Measurements from ENCODE around the gene GOLGA6L1. TPM values are rescaled to one million over a fixed set of nuclear protein-coding genes. Genes with fewer than 3 reads are reported as not detected.
"Not testable (repeated sequence)": the region's sequence is repeated elsewhere in the genome, so short reads cannot be mapped to it uniquely, and the experiment has no call there.

GOLGA6L1 gene, protein sequence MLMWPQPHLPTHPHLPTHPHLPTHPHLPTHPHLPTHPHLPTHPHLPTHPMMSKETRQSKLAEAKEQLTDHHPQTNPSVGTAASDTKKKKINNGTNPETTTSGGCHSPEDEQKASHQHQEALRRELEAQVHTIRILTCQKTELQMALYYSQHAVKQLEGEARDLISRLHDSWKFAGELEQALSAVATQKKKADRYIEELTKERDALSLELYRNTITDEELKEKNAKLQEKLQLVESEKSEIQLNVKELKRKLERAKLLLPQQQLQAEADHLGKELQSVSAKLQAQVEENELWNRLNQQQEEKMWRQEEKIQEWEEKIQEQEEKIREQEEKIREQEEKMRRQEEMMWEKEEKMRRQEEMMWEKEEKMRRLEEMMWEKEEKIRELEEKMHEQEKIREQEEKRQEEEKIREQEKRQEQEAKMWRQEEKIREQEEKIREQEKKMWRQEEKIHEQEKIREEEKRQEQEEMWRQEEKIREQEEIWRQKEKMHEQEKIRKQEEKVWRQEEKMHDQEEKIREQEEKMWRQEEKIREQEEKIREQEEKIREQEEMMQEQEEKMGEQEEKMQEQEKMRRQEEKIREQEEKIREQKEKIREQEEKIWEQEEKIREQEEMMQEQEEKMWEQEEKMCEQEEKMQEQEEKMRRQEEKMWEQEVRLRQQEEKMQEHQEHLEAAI
- total RNA-seq (not detected), polyA plus RNA-seq (not detected)

DNA sequence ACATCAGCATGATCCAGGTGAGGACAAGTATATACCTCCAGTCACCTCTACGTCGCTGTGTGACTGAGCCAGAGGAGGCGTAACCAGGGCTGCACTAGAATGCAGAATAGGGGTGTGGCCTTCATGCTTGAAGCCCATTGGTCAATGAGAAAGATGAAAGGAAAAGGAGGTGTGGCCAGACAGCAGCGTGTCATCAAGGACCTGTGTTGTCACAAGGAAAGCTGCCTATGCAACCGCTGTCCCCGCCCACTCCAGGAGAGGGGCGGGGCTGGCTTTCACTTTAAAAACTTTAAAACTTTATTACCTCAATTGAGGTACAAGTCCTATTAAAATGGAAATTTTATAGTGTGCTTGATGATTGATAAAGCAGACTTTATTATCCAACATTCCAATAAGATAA, at the start of gene GOLGA6L1:
TSS of gene GOLGA6L1 (minus strand) at position 101 of the 400 bp plus-strand sequence. CDS start at position 10, 91 bp downstream.
- DNase-seq (ENCODE audit: extremely low spot score); H3K36me3 ChIP-seq (ENCODE audit: insufficient read depth); H3K4me1 ChIP-seq (ENCODE audit: insufficient read depth); H3K4me3 ChIP-seq (ENCODE audit: low read depth, low read length); H3K27ac ChIP-seq (ENCODE audit: low read depth): not testable (repeated sequence)
- WGBS = no CpG with 5 or more reads among the region's 7 CpGs

GRCh38 chr15:23181201-23181600, 44.6 kb upstream of the GOLGA6L1 start:
- not testable (repeated sequence) for H3K36me3 ChIP-seq (ENCODE audit: insufficient read depth); H3K4me1 ChIP-seq (ENCODE audit: insufficient read depth); DNase-seq (ENCODE audit: extremely low spot score); H3K4me3 ChIP-seq (ENCODE audit: low read depth, low read length); H3K27ac ChIP-seq (ENCODE audit: low read depth)
- WGBS = 88% methylated on average over 11 of the region's 11 CpGs

- H3K4me1 ChIP-seq (ENCODE audit: insufficient read depth); H3K4me3 ChIP-seq (ENCODE audit: low read depth, low read length); DNase-seq (ENCODE audit: extremely low spot score); H3K27ac ChIP-seq (ENCODE audit: low read depth); H3K36me3 ChIP-seq (ENCODE audit: insufficient read depth): not testable (repeated sequence)
- WGBS = 87% methylated on average over 16 of the region's 16 CpGs
Measured at GRCh38 chr15:23180547-23180927, 43.9 kb upstream of the GOLGA6L1 start.

GRCh38 chr15:23179768-23180546, 43.3 kb upstream of the GOLGA6L1 start:
- H3K4me3 ChIP-seq (ENCODE audit: low read depth, low read length); H3K36me3 ChIP-seq (ENCODE audit: insufficient read depth); H3K27ac ChIP-seq (ENCODE audit: low read depth); DNase-seq (ENCODE audit: extremely low spot score); H3K4me1 ChIP-seq (ENCODE audit: insufficient read depth): not testable (repeated sequence)
- 17% methylated on average over 53 of the region's 67 CpGs for WGBS

DNA sequence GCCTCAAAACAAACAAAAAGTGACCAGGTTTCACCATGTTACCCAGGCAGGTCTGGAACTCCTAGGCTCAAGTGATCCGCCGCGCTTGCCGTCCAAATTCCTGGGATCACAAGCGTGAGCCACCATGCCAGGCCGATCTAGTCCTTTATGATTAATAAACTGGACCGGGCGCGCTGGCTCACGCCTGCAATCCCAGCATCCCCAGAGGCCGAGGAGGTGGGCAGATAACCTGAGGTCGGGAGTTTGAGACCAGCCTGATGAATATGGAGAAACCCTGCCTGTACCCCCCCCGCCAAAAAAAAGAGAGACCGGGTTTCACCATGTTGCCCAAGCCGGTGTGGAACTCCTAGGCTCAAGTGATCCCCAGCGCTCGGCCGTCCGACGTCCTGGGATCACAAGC, 40.1 kb upstream of the GOLGA6L1 start:
- H3K4me3 ChIP-seq (ENCODE audit: low read depth, low read length); H3K4me1 ChIP-seq (ENCODE audit: insufficient read depth); DNase-seq (ENCODE audit: extremely low spot score); H3K27ac ChIP-seq (ENCODE audit: low read depth); H3K36me3 ChIP-seq (ENCODE audit: insufficient read depth): not testable (repeated sequence)
- 90% methylated on average over 17 of the region's 20 CpGs for WGBS

GRCh38 chr15:23175606-23176005, 39.0 kb upstream of the GOLGA6L1 start:
- not testable (repeated sequence) for H3K27ac ChIP-seq (ENCODE audit: low read depth); H3K4me1 ChIP-seq (ENCODE audit: insufficient read depth); H3K36me3 ChIP-seq (ENCODE audit: insufficient read depth); DNase-seq (ENCODE audit: extremely low spot score); H3K4me3 ChIP-seq (ENCODE audit: low read depth, low read length)
- 96% methylated on average over 17 of the region's 19 CpGs for WGBS

- H3K27ac ChIP-seq (ENCODE audit: low read depth); H3K36me3 ChIP-seq (ENCODE audit: insufficient read depth); H3K4me1 ChIP-seq (ENCODE audit: insufficient read depth); H3K4me3 ChIP-seq (ENCODE audit: low read depth, low read length); DNase-seq (ENCODE audit: extremely low spot score): not testable (repeated sequence)
- WGBS = 77% methylated on average over 6 of the region's 11 CpGs
Measured at GRCh38 chr15:23174609-23175140, 38.1 kb upstream of the GOLGA6L1 start.

DNA sequence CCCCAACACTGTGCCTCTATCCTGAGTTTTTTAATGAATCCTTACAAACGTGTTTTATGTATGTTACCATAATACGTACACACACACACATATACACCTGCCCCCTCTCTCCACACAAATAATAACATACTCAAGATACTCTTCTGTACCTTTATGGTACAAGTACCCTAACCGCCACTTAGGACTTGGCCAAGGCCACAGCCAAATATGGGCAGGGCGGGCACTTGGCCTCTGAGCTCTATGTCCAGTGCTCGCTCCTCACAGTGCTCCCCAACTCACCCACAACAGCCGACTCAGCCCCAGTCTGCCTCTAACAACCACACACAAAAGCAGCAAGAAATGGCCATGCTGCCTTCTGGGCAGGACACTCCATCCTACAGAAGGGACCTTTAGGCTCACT, 3.8 kb downstream of the GOLGA6L1 start:
- not testable (repeated sequence) for H3K27ac ChIP-seq (ENCODE audit: low read depth); DNase-seq (ENCODE audit: extremely low spot score); H3K4me3 ChIP-seq (ENCODE audit: low read depth, low read length); H3K4me1 ChIP-seq (ENCODE audit: insufficient read depth); H3K36me3 ChIP-seq (ENCODE audit: insufficient read depth)
- 92% methylated on average over 4 of the region's 6 CpGs for WGBS

GRCh38 chr15:23118208-23118607, 18.4 kb downstream of the GOLGA6L1 start:
- Histone ChIP-seq H3K36me3 (ENCODE audit: insufficient read depth) (no peaks in the 10 kb centered on the region), H3K4me1 (ENCODE audit: insufficient read depth) (no peaks in the 10 kb centered on the region), H3K27ac (ENCODE audit: low read depth) (no peak overlapping the region), H3K4me3 (ENCODE audit: low read depth, low read length) (no peak overlapping the region)
- DNase-seq (ENCODE audit: extremely low spot score) = no peak
- 61% methylated on average over 1 of the region's 1 CpG for WGBS

- Histone ChIP-seq H3K4me1 (ENCODE audit: insufficient read depth) (no peaks in the 10 kb centered on the region), H3K4me3 (ENCODE audit: low read depth, low read length) (no peak overlapping the region), H3K27ac (ENCODE audit: low read depth) (no peak overlapping the region), H3K36me3 (ENCODE audit: insufficient read depth) (no peaks in the 10 kb centered on the region)
- DNase-seq (ENCODE audit: extremely low spot score) = no peak
- 68% methylated on average over 1 of the region's 1 CpG for WGBS
Measured at GRCh38 chr15:23095796-23096195, 40.8 kb downstream of the GOLGA6L1 start.

- WGBS = 86% methylated on average over 1 of the region's 1 CpG
- Histone ChIP-seq H3K36me3 (ENCODE audit: insufficient read depth) (no peaks in the 10 kb centered on the region), H3K27ac (ENCODE audit: low read depth) (no peak overlapping the region), H3K4me3 (ENCODE audit: low read depth, low read length) (no peak overlapping the region), H3K4me1 (ENCODE audit: insufficient read depth) (no peaks in the 10 kb centered on the region)
- DNase-seq (ENCODE audit: extremely low spot score) = no peak
Measured at GRCh38 chr15:23083115-23083514, 53.5 kb downstream of the GOLGA6L1 start.

DNA sequence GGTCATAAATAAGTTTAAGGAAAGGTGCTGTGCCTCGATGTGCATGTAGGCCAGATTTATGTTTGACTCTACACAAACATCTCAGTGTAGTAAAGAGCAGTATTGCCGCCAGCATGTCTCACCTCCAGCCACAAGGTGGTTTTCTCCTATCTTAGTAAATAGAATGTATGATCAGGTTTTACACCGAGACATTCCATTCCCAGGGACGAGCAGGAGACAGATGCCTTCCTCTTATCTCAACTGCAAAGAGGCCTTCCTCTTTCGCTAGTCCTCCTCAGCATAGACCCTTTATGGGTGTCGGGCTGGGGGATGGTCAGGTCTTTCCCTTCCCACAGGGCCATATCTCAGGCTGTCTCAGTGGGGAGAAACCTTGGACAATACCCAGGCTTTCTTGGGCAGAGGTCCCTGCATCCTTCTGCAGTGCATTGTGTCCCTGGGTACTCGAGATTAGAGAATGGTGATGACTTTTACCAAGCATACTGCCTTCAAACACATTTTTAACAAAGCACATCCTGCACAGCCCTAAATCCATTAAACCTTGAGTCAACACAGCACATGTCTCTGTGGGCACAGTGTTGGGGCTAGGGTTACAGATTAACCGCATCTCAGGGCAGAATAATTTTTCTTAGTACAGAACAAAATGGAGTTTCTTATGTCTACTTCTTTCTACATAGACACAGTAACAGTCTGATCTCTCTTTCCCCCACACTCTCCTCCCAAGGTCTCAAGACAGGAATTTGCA, 54.5 kb downstream of the GOLGA6L1 start:
- H3K27ac ChIP-seq (ENCODE audit: low read depth); DNase-seq (ENCODE audit: extremely low spot score); H3K36me3 ChIP-seq (ENCODE audit: insufficient read depth); H3K4me1 ChIP-seq (ENCODE audit: insufficient read depth); H3K4me3 ChIP-seq (ENCODE audit: low read depth, low read length): not testable (repeated sequence)
- WGBS = 68% methylated on average over 8 of the region's 8 CpGs

DNA sequence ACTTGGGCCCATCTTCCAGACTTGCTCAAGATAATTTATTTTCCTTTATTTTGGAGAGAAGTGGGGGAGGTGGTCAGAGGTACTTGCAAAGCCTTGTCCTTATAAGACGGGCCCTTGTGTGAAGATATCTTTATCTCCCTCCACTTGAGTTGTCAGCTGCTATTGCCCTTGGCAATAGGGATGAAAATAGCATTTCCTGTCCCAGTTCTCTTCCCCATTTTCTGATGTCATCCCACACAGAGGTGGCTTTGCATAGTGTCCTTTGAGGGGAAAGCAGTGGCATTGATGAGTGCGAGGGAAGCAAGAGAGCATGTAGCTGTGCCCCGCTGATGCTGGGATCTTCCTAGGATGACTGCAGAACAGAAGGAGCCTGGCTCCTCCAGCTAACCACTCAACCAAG, 55.4 kb downstream of the GOLGA6L1 start:
- 76% methylated on average over 3 of the region's 3 CpGs for WGBS
- no peaks in the 10 kb centered on the region for H3K36me3 ChIP-seq (ENCODE audit: insufficient read depth)
- no peak for DNase-seq (ENCODE audit: extremely low spot score)
- H3K4me3 ChIP-seq (ENCODE audit: low read depth, low read length) = no peak overlapping the region
- no peaks in the 10 kb centered on the region for H3K4me1 ChIP-seq (ENCODE audit: insufficient read depth)
- no peak overlapping the region for H3K27ac ChIP-seq (ENCODE audit: low read depth)
